Prostate gland (tissue), 2 donors: ENCODE data around the gene NPC1L1. TPM values are rescaled to one million over a fixed set of nuclear protein-coding genes. Genes with fewer than 3 reads are reported as not detected.
"Not testable (repeated sequence)": the region's sequence is repeated elsewhere in the genome, so short reads cannot be mapped to it uniquely, and the experiment has no call there.

Experiments
- DNase-seq: peaks from one replicate; pipeline ENCODE4 v3.0.0-alpha.2; 2019; ENCODE audit warnings: low spot score
- H3K27ac ChIP-seq, 2 donors: fragments of 200-600 bp; sonication (generic); 2 replicates each; pipeline ENCODE4 v1.5.1; 2017 to 2019
- H3K27me3 ChIP-seq: fragments of 200-600 bp; sonication (generic); replicated peaks from 2 replicates; pipeline ENCODE4 v1.5.1; 2019; ENCODE audit not compliant: insufficient read depth
- H3K36me3 ChIP-seq, 2 donors: fragments of 200-600 bp; sonication (generic); 1 replicate in 1 of 2; 2 replicates in 1 of 2; pipeline versions ENCODE4 v1.5.1 to v1.8.1; 2017 to 2019
- H3K4me1 ChIP-seq: fragments of 200-600 bp; sonication (generic); replicated peaks from 2 replicates; pipeline ENCODE4 v1.5.1; 2019
- H3K4me3 ChIP-seq, 2 donors: fragments of 200-600 bp; sonication (generic); 2 replicates each; pipeline ENCODE4 v1.5.1; 2017 to 2019
- H3K9me3 ChIP-seq: fragments of 200-600 bp; sonication (generic); 2 replicates; pipeline ENCODE4 v1.5.1; 2017
- POLR2A ChIP-seq: fragments of 450-650 bp; IDR thresholded peaks from one replicate; pipeline ENCODE4 v1.6.1; 2016; ENCODE audit warnings: antibody characterized with exemption, mild to moderate bottlenecking
- POLR2AphosphoS5 ChIP-seq: sonication (generic); formaldehyde crosslinking; IDR thresholded peaks from one replicate; pipeline ENCODE4 v1.6.1; 2017; ENCODE audit warnings: antibody characterized with exemption
- WGBS: methylation state at CpG from one replicate; pipeline ENCODE4 v1.1.5; 2018; 5-methylcytosine and 5-hydroxymethylcytosine counted together
- intact Hi-C: fragments of 100-400 bp; cut with DNase I; formaldehyde crosslinking; loops from one replicate; pipeline ENCODE4 v1.14.2; 2022
- total RNA-seq, 2 donors: library from RNA; depleted of rRNA; stranded (reverse); fragments of >200 nt; gene quantifications; one replicate each; pipeline ENCODE4 v1.1.0, GENCODE V29; 2016
- TF ChIP-seq, protein P1 (sequence below), 4 experiments: fragments of 200-600 bp in 2 of 4; fragments of 450-650 bp in 2 of 4; sonication (generic) in 2 of 4; IDR thresholded peaks; 1 replicate in 3 of 4; 2 replicates in 1 of 4; pipeline ENCODE4 v1.5.1; 2016 to 2019; ENCODE audit warnings: antibody characterized with exemption in 4 of 4, mild to moderate bottlenecking in 2 of 4, moderate library complexity in 2 of 4

NPC1L1 gene
- total RNA-seq, 2 donors from 2014 or later = 0.11 to 0.23 TPM

DNA sequence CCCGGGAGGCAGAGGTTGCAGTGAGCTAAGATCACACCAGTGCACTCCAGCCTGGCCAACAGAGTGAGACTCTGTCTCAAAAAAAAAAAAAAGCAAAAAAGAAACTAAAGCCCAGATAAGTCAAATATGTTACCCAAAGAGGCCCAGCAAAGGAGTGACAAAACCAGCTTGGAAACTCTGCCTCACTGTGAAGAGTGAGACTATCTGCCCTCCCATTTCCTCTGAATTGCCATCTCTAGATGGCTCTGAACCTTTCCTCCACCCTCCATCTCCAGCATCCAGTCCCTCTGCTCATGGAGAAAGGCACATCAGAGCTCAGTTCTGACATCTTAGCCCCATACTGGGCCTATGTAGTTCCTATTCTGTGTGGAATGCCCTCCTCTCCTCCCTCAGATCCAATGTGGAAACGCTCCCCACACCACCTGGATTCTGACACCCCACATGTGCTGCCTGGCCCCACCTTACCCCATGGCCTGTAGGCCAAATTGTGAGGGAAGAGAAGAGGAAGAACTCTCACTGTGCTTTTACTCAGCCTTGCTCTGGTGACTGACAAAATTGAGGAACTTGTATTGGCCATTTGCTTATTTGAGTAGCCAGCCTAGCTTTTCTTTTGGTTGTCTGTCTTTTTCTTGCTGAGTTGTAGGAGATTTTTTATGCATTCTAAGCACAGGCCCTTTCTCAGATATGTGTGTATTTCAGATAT, 32.7 kb downstream of the NPC1L1 start:
- Histone ChIP-seq H3K27ac (no peak overlapping the region), H3K9me3 (no peaks in the 10 kb centered on the region), H3K36me3 (no peaks in the 10 kb centered on the region), H3K4me1 (no peaks in the 10 kb centered on the region), H3K4me3 (no peak overlapping the region), H3K27me3 (no peaks in the 10 kb centered on the region)
- TF ChIP-seq POLR2AphosphoS5 = no peak
- no peak for TF ChIP-seq POLR2A
- TF ChIP-seq, protein P1, sequence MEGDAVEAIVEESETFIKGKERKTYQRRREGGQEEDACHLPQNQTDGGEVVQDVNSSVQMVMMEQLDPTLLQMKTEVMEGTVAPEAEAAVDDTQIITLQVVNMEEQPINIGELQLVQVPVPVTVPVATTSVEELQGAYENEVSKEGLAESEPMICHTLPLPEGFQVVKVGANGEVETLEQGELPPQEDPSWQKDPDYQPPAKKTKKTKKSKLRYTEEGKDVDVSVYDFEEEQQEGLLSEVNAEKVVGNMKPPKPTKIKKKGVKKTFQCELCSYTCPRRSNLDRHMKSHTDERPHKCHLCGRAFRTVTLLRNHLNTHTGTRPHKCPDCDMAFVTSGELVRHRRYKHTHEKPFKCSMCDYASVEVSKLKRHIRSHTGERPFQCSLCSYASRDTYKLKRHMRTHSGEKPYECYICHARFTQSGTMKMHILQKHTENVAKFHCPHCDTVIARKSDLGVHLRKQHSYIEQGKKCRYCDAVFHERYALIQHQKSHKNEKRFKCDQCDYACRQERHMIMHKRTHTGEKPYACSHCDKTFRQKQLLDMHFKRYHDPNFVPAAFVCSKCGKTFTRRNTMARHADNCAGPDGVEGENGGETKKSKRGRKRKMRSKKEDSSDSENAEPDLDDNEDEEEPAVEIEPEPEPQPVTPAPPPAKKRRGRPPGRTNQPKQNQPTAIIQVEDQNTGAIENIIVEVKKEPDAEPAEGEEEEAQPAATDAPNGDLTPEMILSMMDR (IDR thresholded peaks at IDR 0.05) = no peak
- DNase-seq = no peak
- 58% methylated on average over 2 of the region's 2 CpGs for WGBS
- intact Hi-C loops = no loop called here

DNA sequence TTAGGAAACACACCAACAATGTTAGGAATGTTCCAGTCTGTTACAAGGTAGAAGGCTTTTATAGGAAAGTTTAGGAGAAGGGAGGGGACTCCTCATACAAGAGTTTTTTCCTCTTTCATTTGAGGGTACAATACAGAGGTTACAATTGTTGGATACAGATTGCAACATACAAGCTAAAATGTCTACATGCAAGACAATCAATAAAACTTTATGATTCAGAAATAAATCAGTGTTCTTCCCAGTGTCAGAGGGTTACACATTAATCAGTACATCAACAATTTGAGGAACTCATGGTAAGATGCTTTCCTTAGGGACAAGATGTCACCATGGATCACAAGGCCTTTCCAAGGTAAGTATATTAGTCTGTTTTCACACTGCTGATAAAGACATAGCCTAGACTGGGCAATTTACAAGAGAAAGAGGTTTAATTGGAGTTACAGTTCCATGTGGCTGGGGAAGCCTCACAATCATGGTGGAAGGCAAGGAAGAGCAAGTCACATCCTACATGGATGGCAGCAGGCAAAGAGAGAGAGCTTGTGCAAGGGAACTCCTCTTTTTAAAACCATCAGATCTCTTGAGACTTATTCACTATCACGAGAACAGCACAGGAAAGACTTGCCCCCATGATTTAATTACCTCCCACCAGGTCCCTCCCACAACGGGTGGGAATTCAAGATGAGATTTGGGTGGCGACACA, 34.4 kb downstream of the NPC1L1 start:
- H3K27me3 ChIP-seq, H3K27ac ChIP-seq, H3K9me3 ChIP-seq, H3K4me3 ChIP-seq, H3K36me3 ChIP-seq, intact Hi-C loops, H3K4me1 ChIP-seq, DNase-seq: not testable (repeated sequence)
- 68% methylated on average over 3 of the region's 3 CpGs for WGBS

DNA sequence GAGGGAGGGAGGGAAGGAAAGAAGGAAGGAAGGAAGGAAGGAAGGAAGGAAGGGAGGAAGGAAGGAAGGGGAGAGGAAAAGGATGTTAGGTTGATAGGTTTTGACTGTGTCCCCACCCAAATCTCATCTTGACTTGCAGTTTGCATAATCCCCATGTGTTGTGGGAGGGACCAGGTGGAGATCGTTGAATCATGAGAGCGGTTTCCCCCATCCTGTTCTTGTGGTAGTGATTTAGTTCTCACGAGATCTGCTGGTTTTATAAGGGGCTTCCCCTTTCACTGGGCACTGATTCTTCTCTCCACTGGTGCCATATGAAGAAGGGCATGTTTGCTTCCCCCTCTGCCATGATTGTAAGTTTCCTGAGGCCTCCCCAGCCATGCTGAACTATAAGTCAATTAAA, 35.5 kb downstream of the NPC1L1 start:
- no peaks in the 10 kb centered on the region for H3K36me3 ChIP-seq

DNA sequence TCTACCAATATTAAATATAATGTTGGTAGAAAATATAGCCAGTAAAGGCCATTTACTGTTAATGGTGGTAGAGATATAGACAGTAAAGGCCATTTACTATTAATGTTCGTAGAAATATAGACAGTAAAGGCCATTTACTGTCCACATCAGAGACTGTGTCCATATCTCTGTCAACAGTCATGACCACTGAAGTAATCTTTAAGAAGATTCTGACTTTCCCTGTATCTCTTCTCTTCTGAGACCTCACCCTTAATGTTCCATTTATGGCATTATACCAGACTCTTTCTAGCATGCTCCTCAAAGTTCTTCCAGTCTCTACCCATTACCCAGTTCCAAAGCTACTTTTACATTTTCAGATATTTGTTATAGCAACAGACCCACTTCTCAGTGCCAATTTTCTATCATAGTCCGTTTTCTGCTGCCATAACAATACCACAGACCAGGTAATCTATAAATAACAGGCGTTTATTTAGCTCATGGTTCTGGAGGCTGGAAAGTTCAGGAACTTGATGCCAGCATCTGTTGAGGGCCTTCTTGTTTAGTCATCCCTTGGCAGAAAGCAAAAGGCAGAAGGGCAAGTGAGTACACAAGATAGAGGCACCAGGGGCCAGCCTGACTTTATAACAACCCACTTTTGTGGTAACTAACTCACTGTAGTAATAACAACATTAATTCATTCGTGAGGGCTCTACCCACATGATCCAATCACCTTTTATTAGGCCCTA, 42.7 kb downstream of the NPC1L1 start:
- H3K4me3 ChIP-seq = no peak overlapping the region
- intact Hi-C loops = loop anchor here (10.0 kb wide), 1 partner anchor 394 kb away; the partner anchor contains the start of gene AEBP1
- 65% methylated on average over 4 of the region's 4 CpGs for WGBS
- TF ChIP-seq POLR2A (no peak), POLR2AphosphoS5 (no peak)
- TF ChIP-seq, protein P1 (IDR thresholded peaks at IDR 0.05) = no peak
- H3K4me1 ChIP-seq = no peaks in the 10 kb centered on the region
- H3K9me3 ChIP-seq = no peaks in the 10 kb centered on the region
- no peak overlapping the region for H3K27ac ChIP-seq
- H3K27me3 ChIP-seq = no peaks in the 10 kb centered on the region
- DNase-seq = no peak
- H3K36me3 ChIP-seq = no peaks in the 10 kb centered on the region

More for the DNA sequence above, 35.5 kb downstream of the NPC1L1 start:
- Histone ChIP-seq H3K9me3 (no peaks in the 10 kb centered on the region), H3K27me3 (no peaks in the 10 kb centered on the region), H3K4me1 (no peaks in the 10 kb centered on the region), H3K27ac (no peak overlapping the region), H3K4me3 (no peak overlapping the region)
- intact Hi-C loops = no loop called here
- no peak for DNase-seq
- no peak for TF ChIP-seq POLR2AphosphoS5
- no peak for TF ChIP-seq POLR2A
- TF ChIP-seq, protein P1 (IDR thresholded peaks at IDR 0.05) = no peak
- 58% methylated on average over 3 of the region's 3 CpGs for WGBS
